Loucy (cell line): ENCODE data around the gene HOXD13.

Experiments used
- H2AFZ ChIP-seq: fragments of 200-600 bp; sonication (generic); 2 replicates; pipeline ENCODE4 v1.6.0; 2016; ENCODE audit warnings: antibody characterized with exemption, mild to moderate bottlenecking, low read length, moderate library complexity
- H3F3A ChIP-seq: fragments of 200-600 bp; 2 replicates; pipeline ENCODE4 v1.6.0; 2016; ENCODE audit warnings: antibody characterized with exemption, low read depth, mild to moderate bottlenecking
- H3K27me3 ChIP-seq: fragments of 200-600 bp; sonication (generic); 2 replicates; pipeline ENCODE4 v1.6.1; 2014; ENCODE audit warnings: low read length, mild to moderate bottlenecking; ENCODE audit not compliant: insufficient read depth, poor library complexity, severe bottlenecking
- H3K36me3 ChIP-seq: fragments of 200-600 bp; sonication (generic); 2 replicates; pipeline ENCODE4 v1.6.1; 2016; ENCODE audit warnings: low read length; ENCODE audit not compliant: insufficient read depth
- H3K4me1 ChIP-seq: fragments of 200-600 bp; sonication (generic); 2 replicates; pipeline ENCODE4 v1.5.1; 2014; ENCODE audit warnings: low read length, mild to moderate bottlenecking; ENCODE audit not compliant: insufficient read depth, poor library complexity, severe bottlenecking
- H3K4me2 ChIP-seq: fragments of 200-600 bp; sonication (generic); 2 replicates; pipeline ENCODE4 v1.6.0; 2014; ENCODE audit warnings: antibody characterized with exemption, low read length, low read depth, mild to moderate bottlenecking; ENCODE audit not compliant: poor library complexity, severe bottlenecking
- H3K4me3 ChIP-seq: fragments of 200-600 bp; sonication (generic); 2 replicates; pipeline ENCODE4 v1.5.1; 2014; ENCODE audit warnings: low read length, mild to moderate bottlenecking, mixed read lengths; ENCODE audit not compliant: poor library complexity, severe bottlenecking
- H3K79me2 ChIP-seq: fragments of 200-600 bp; sonication (generic); 2 replicates; pipeline ENCODE4 v1.6.1; 2014; ENCODE audit warnings: low read length; ENCODE audit not compliant: insufficient read depth
- H3K9ac ChIP-seq: fragments of 200-600 bp; sonication (generic); 2 replicates; pipeline ENCODE4 v1.6.0; 2014; ENCODE audit warnings: mild to moderate bottlenecking, low read depth, low read length, moderate library complexity; ENCODE audit not compliant: poor library complexity, severe bottlenecking
- H3K9me2 ChIP-seq: fragments of 200-600 bp; sonication (generic); replicated peaks from 2 replicates; pipeline ENCODE4 v1.6.1; 2016; ENCODE audit warnings: low read depth, low read length, mixed read lengths
- H3K9me3 ChIP-seq: fragments of 200-600 bp; sonication (generic); 2 replicates; pipeline ENCODE4 v1.6.1; 2014; ENCODE audit warnings: mild to moderate bottlenecking, antibody characterized with exemption, low read length, low read depth; ENCODE audit not compliant: insufficient read depth
- H4K20me1 ChIP-seq: fragments of 200-600 bp; sonication (generic); 2 replicates; pipeline ENCODE4 v1.6.0; 2014; ENCODE audit warnings: antibody characterized with exemption, low read length, mild to moderate bottlenecking; ENCODE audit not compliant: insufficient read depth, poor library complexity, severe bottlenecking
- EZH2phosphoT487 ChIP-seq: fragments of 200-600 bp; IDR thresholded peaks from 2 replicates; pipeline ENCODE4 v1.6.1; 2018; ENCODE audit warnings: antibody characterized with exemption, mild to moderate bottlenecking, moderate library complexity, borderline replicate concordance
- TF ChIP-seq, protein P1 (sequence below): fragments of 200-600 bp; sonication (generic); conservative IDR thresholded peaks from 2 replicates; pipeline ENCODE4 v1.5.1; 2014; ENCODE audit warnings: mild to moderate bottlenecking, antibody characterized with exemption, low read length

The HOXD13 gene

DNA sequence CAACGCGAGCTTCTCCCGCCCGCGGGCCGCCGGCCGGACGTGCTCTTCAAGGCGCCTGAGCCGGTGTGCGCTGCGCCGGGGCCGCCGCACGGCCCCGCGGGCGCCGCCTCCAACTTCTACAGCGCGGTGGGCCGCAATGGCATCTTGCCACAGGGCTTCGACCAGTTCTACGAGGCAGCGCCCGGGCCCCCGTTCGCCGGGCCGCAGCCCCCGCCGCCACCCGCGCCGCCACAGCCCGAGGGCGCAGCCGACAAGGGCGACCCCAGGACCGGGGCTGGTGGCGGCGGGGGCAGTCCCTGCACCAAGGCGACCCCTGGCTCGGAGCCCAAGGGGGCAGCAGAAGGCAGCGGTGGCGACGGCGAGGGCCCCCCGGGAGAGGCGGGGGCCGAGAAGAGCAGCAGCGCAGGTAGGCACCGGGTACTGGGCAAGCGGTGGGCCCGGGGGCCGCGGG, 15.2 kb downstream of the HOXD13 start:
- Histone ChIP-seq H3K4me2 (no peak overlapping the region), H3F3A (no peaks in the 10 kb centered on the region), H3K9me3 (no peaks in the 10 kb centered on the region), H3K79me2 (no peaks in the 10 kb centered on the region), H3K27me3 (peaks cover 13% of the 10 kb centered on the region), H3K9me2 (no peaks in the 10 kb centered on the region), H3K4me1 (peaks cover 3% of the 10 kb centered on the region), H4K20me1 (no peaks in the 10 kb centered on the region), H3K4me3 (no peak overlapping the region), H2AFZ (no peak overlapping the region), H3K9ac (no peak overlapping the region), H3K36me3 (no peaks in the 10 kb centered on the region)
- TF ChIP-seq, protein P1, sequence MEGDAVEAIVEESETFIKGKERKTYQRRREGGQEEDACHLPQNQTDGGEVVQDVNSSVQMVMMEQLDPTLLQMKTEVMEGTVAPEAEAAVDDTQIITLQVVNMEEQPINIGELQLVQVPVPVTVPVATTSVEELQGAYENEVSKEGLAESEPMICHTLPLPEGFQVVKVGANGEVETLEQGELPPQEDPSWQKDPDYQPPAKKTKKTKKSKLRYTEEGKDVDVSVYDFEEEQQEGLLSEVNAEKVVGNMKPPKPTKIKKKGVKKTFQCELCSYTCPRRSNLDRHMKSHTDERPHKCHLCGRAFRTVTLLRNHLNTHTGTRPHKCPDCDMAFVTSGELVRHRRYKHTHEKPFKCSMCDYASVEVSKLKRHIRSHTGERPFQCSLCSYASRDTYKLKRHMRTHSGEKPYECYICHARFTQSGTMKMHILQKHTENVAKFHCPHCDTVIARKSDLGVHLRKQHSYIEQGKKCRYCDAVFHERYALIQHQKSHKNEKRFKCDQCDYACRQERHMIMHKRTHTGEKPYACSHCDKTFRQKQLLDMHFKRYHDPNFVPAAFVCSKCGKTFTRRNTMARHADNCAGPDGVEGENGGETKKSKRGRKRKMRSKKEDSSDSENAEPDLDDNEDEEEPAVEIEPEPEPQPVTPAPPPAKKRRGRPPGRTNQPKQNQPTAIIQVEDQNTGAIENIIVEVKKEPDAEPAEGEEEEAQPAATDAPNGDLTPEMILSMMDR = no peak
- no peak for TF ChIP-seq EZH2phosphoT487

DNA sequence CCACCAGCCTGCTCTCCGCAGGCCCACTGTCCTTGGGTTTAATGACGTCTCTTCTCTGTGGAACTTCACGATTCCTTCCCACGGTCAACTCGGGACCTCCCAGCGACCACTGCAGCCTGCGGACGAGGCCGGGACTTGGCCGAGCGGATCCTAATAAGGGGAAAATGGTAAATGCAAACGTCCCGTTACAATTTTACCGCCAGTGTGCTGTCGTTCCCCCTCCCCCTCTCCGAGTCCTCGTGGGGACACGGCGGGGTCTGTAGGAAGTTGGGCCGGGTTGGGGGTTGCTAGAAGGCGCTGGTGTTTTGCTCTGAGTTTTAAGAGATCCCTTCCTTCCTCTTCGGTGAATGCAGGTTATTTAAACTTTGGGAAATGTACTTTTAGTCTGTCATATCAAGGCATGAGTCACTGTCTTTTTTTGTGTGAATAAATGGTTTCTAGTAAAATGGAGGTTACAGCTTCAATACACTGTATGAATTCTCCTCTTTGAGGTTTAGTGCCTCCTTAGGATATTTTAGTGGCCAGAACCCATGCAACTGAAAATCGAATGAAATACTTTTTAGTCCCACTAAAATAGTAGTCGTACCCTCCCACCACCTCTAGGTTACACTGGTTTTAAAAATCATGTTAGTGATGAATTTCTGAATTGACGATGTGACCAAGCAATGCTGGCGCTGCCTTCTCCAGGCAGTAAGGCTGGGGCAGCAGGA, 16.8 kb downstream of the HOXD13 start:
- no peak for TF ChIP-seq EZH2phosphoT487
- TF ChIP-seq, protein P1 = no peak
- Histone ChIP-seq H3K79me2 (no peaks in the 10 kb centered on the region), H3K36me3 (no peaks in the 10 kb centered on the region), H3K27me3 (peaks cover 29% of the 10 kb centered on the region), H3K9ac (no peak overlapping the region), H2AFZ (no peak overlapping the region), H3F3A (0 out of 2 replicates have a peak, but pooled peaks cover under 1% of the 10 kb centered on the region), H3K4me1 (peaks cover 2% of the 10 kb centered on the region), H4K20me1 (no peaks in the 10 kb centered on the region), H3K9me3 (no peaks in the 10 kb centered on the region), H3K4me3 (no peak overlapping the region), H3K9me2 (no peaks in the 10 kb centered on the region), H3K4me2 (no peak overlapping the region)

DNA sequence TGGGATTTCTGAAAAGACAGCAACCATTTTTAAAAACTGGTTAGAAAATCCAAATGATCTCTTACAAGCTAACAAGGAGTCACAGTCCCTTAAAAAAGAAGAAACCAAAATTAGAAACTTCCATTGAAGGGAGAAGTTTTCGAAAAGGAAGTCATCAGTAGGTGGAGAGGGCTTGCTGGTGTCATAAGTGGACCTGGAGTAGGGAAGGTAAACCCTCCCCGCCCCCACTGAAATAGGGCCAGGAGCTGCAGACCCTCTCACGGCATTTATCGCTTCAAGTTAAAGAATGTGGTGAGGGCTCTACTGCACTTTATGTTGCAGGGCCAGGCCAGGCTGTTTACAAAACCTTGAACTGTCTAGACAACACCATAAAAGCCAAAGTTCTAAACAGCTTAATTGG, 17.4 kb downstream of the HOXD13 start:
- H3K9ac ChIP-seq = no peak overlapping the region
- no peaks in the 10 kb centered on the region for H3K79me2 ChIP-seq
- H3K9me3 ChIP-seq = no peaks in the 10 kb centered on the region
- H3K4me2 ChIP-seq = no peak overlapping the region
- TF ChIP-seq, protein P1 = no peak
- no peak for TF ChIP-seq EZH2phosphoT487
- no peaks in the 10 kb centered on the region for H3K36me3 ChIP-seq
- peaks cover 34% of the 10 kb centered on the region for H3K27me3 ChIP-seq
- H3F3A ChIP-seq = 0 out of 2 replicates have a peak, but pooled peaks cover 4% of the 10 kb centered on the region
- H4K20me1 ChIP-seq = no peaks in the 10 kb centered on the region
- H2AFZ ChIP-seq = no peak overlapping the region
- H3K9me2 ChIP-seq = no peaks in the 10 kb centered on the region
- H3K4me3 ChIP-seq = no peak overlapping the region
- no peaks in the 10 kb centered on the region for H3K4me1 ChIP-seq
